Esophagus muscularis mucosa (tissue), 3 donors: ENCODE data around the gene GCGR.

ENCODE experiments used
- POLR2AphosphoS5 ChIP-seq, 2 donors: sonication (generic); formaldehyde crosslinking; IDR thresholded peaks; one replicate each; pipeline ENCODE4 v1.6.1; 2017; ENCODE audit warnings: antibody characterized with exemption in 2 of 2
- TF ChIP-seq, protein P1 (sequence below), 3 experiments: fragments of 200-600 bp in 2 of 3; fragments of 450-650 bp in 1 of 3; sonication (generic) in 2 of 3; IDR thresholded peaks; one replicate each; pipeline ENCODE4 v1.5.1; 2017 to 2019; ENCODE audit warnings: antibody characterized with exemption in 3 of 3, mild to moderate bottlenecking in 2 of 3, moderate library complexity in 1 of 3

DNA sequence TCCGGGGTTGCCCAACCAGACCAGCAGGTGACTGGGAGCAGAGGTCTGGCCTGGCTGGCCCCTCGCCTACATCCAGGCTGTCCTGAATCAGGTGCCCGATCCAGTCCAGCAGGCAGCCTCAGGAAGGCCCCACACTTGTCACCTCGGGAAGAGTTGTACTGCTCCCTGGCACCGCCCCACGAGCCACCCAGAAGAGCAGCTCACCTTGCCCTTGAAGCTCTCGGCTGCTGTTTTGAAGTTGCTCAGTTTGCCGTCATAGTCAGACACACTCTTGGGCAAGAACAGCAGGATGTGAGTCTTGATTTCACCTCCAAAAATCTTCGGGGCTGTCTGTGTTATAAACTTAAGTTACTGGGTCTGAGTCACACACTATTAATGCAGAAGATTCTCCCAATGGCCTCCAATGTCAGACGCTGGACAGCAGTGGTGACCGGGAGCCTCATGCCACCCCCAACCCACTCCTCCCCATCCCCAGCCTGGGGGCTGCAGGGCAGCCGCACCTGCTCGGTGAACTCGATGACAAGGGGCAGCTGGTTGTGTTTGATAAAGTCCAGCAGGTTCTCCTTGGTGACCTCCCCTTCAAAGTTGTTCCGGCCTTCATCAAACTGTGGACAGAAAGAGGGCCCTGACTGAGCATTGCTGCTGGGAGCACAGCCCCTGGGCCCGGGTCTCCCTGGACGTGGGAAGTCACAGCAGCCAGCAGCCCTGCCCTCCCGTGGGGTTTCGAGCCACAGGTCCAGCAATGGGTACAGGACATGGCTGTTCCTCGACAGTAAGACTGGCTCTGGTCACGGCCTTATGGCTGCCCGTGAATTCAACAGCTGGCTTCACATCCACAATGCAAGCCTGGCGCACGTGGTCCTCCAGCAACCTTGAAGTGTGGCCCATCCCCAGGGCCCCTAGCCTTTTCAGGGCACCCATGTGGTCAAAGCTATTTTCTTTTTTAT, 43.1 kb downstream of the GCGR start:
- TF ChIP-seq, protein P1, sequence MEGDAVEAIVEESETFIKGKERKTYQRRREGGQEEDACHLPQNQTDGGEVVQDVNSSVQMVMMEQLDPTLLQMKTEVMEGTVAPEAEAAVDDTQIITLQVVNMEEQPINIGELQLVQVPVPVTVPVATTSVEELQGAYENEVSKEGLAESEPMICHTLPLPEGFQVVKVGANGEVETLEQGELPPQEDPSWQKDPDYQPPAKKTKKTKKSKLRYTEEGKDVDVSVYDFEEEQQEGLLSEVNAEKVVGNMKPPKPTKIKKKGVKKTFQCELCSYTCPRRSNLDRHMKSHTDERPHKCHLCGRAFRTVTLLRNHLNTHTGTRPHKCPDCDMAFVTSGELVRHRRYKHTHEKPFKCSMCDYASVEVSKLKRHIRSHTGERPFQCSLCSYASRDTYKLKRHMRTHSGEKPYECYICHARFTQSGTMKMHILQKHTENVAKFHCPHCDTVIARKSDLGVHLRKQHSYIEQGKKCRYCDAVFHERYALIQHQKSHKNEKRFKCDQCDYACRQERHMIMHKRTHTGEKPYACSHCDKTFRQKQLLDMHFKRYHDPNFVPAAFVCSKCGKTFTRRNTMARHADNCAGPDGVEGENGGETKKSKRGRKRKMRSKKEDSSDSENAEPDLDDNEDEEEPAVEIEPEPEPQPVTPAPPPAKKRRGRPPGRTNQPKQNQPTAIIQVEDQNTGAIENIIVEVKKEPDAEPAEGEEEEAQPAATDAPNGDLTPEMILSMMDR (IDR thresholded peaks at IDR 0.05) = no peak
- no peak for TF ChIP-seq POLR2AphosphoS5 (IDR thresholded peaks at IDR 0.05)
